Measurements from ENCODE around the gene GALNT16. TPM values are rescaled to one million over a fixed set of nuclear protein-coding genes. Genes with fewer than 3 reads are reported as not detected.

Gene GALNT16
- total RNA-seq, 2 experiments from 2014 or later, result not detected

GRCh38 chr14:69401841-69402240, 141.9 kb downstream of the GALNT16 start:
- Mint-ChIP-seq H3K36me3 (ENCODE audit: low read depth) (peaks cover 21% of the 10 kb centered on the region), H3K27ac (no peak overlapping the region), H3K4me1 (ENCODE audit: low read depth) (peaks cover 38% of the 10 kb centered on the region), H3K4me3 (no peak overlapping the region), H3K9me3 (ENCODE audit: insufficient read depth) (no peaks in the 10 kb centered on the region), H3K27me3 (ENCODE audit: low read depth) (no peaks in the 10 kb centered on the region)
- POLR2A ChIA-PET, result no interaction called here
- ATAC-seq (no peak), DNase-seq (no peak)
- CTCF ChIA-PET, result no interaction called here

DNA sequence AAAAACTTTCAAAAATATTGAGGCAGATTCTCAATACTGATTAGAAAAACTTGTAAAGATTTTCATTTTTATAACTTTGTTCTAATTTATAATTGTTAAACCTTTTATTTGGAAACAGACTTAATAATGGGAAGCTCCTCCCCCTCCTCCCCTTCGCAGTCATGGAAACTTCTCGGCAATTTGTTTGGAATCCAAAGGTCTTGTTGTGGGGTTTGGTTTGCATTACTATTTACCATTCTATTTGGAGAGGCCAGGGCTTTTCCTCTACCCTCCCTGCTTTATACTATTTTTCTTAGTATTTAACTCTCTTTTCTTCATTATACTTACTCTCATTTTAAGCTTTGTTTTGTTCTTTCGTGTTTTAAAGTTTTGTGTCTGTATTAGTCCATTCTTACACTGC, 144.5 kb downstream of the GALNT16 start:
- no peaks in the 10 kb centered on the region for H3K9me3 Mint-ChIP-seq (ENCODE audit: insufficient read depth)
- no peak overlapping the region for H3K4me3 Mint-ChIP-seq
- no peak overlapping the region for H3K27ac Mint-ChIP-seq
- CTCF ChIA-PET, result no interaction called here
- ATAC-seq (no peak), DNase-seq (no peak)
- POLR2A ChIA-PET, result no interaction called here
- no peaks in the 10 kb centered on the region for H3K27me3 Mint-ChIP-seq (ENCODE audit: low read depth)
- H3K36me3 Mint-ChIP-seq (ENCODE audit: low read depth), result peaks cover 14% of the 10 kb centered on the region
- peaks cover 30% of the 10 kb centered on the region for H3K4me1 Mint-ChIP-seq (ENCODE audit: low read depth)

DNA sequence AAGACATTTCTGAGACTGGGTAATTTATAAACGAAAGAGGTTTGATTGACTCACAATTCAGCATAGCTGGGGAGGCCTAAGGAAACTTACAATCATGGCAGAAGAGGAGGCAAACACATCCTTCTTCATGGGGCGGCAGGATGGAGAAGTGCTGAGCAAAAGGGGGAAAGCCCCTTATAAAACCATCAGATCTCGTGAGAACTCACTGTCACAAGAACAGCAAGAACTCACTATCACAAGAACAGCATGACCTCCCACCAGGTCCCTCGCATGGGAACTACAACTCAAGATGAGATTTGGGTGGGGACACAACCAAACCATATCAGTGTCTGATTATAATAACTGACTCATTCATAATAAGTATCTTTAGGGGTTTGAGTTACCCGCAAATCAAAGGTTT, 144.9 kb downstream of the GALNT16 start:
- Mint-ChIP-seq H3K36me3 (ENCODE audit: low read depth) (peaks cover 14% of the 10 kb centered on the region), H3K4me1 (ENCODE audit: low read depth) (peaks cover 26% of the 10 kb centered on the region), H3K4me3 (no peak overlapping the region), H3K27ac (no peak overlapping the region), H3K27me3 (ENCODE audit: low read depth) (no peaks in the 10 kb centered on the region), H3K9me3 (ENCODE audit: insufficient read depth) (no peaks in the 10 kb centered on the region)
- ATAC-seq (no peak), DNase-seq (no peak)
- ChIA-PET POLR2A (no interaction called here), CTCF (no interaction called here)

- CTCF ChIA-PET, result no interaction called here
- DNase-seq (no peak), ATAC-seq (no peak)
- no peaks in the 10 kb centered on the region for H3K27me3 Mint-ChIP-seq (ENCODE audit: low read depth)
- H3K4me3 Mint-ChIP-seq, result no peak overlapping the region
- POLR2A ChIA-PET, result interaction anchor here (0.7 kb wide), 1 partner anchor 1806 kb away, joined by 3 read pairs; the partner anchor contains the start of gene PIGH
- no peak overlapping the region for H3K27ac Mint-ChIP-seq
- peaks cover 8% of the 10 kb centered on the region for H3K36me3 Mint-ChIP-seq (ENCODE audit: low read depth)
- peaks cover 17% of the 10 kb centered on the region for H3K4me1 Mint-ChIP-seq (ENCODE audit: low read depth)
- no peaks in the 10 kb centered on the region for H3K9me3 Mint-ChIP-seq (ENCODE audit: insufficient read depth)
Measured at GRCh38 chr14:69405762-69406161, 145.8 kb downstream of the GALNT16 start.

Other genes with a start within 250 kb of the GALNT16 start
- 10 to 100 TPM; 38.4 to 41.2 TPM for gene DCAF5, start 107.0 kb upstream of the GALNT16 start, total RNA-seq
- 1 to 10 TPM; 3.4 to 4.2 TPM for gene EXD2, start 68.7 kb upstream of the GALNT16 start, total RNA-seq
- 100 to 1,000 TPM; 290 to 318 TPM for gene ERH, start 138.1 kb downstream of the GALNT16 start, total RNA-seq
- gene SLC39A9, start 138.5 kb downstream of the GALNT16 start, total RNA-seq, result 10 to 100 TPM; 44.5 to 46.2 TPM
- gene PLEKHD1, start 224.6 kb downstream of the GALNT16 start, total RNA-seq, result under 1 TPM; 0.10 to 0.13 TPM